ENCODE results near the gene HLA-DPA1. TPM values are rescaled to one million over a fixed set of nuclear protein-coding genes. Genes with fewer than 3 reads are reported as not detected.

HLA-DPA1 gene
- polyA plus RNA-seq, 6 donors from 2014 or later, result 2,534 to 3,526 (median 2,823) TPM

DNA sequence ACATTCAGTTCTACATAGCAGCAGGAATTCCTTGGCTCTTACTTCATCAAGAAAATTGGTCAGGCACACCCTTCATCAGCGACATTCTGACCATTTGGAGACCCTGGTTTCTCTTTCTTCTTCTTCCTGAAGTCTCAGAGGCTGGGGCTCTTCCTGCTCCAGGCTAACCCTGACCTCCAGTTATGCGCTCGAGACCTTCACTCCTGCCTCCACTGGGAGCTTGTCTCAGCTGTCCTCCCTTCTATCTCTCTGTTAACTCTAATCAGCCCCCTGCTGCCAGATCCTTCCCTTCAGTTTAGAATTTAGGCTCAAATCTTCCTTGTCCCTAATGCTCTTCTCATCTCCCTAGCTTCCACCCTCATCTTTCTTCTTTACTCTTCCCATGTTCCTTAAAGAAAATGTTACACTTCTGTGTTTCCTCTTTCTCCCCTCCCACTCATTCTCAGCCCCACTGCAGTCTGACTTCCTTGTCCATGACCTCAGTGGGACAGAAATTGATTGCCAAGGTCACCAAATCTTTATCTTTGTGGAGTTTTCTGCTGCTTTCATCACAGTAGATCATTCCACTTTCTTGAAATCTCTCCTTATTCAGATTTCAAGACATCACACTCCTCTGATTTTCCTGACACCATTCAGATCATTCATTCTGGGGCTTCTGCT lies 55.6 kb downstream of the HLA-DPA1 start:
- DNase-seq (peak; percentile 36), ATAC-seq (ENCODE audit: low read depth in 2 of 2) (no peak)
- Mint-ChIP-seq H3K36me3 (no peaks in the 10 kb centered on the region), H3K27ac (peak overlapping the region; percentile 97 to 100 (median 100)), H3K4me3 (peak overlapping the region; percentile 36 to 78 (median 61)), H3K4me1 (peaks cover 59 to 79% (median 78%) of the 10 kb centered on the region in 3 donors), H3K27me3 (no peaks in the 10 kb centered on the region), H3K9me3 (no peaks in the 10 kb centered on the region)

DNA sequence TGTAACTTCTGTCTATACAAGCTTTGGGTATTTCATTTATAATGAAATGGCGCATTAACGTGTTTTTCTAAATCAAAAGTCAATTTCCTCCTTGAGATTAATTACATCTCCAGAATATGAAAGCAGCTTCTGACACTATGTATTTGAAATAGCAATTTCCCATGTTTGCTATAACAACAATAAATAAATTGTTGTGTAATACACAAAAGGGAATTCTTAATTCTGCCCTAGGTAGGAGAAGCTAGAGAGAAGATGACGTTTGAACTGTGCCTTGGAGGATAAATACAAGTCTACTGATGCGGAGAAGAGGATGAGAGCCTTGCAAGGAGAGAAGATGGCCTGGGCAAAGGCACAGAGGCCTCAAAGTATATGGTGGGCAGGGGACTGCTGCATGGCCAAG lies 56.4 kb downstream of the HLA-DPA1 start:
- H3K4me1 Mint-ChIP-seq, result peaks cover 59 to 72% (median 70%) of the 10 kb centered on the region in 3 donors
- ATAC-seq (ENCODE audit: low read depth in 2 of 2) (no peak), DNase-seq (no peak)
- H3K9me3 Mint-ChIP-seq, result no peaks in the 10 kb centered on the region
- H3K27ac Mint-ChIP-seq, result peak overlapping the region; percentile 97 to 100 (median 100)
- H3K36me3 Mint-ChIP-seq, result no peaks in the 10 kb centered on the region
- peak overlapping the region in 4 of 8 donors; percentile 0 to 78 (median 66) for H3K4me3 Mint-ChIP-seq
- H3K27me3 Mint-ChIP-seq, result no peaks in the 10 kb centered on the region

DNA sequence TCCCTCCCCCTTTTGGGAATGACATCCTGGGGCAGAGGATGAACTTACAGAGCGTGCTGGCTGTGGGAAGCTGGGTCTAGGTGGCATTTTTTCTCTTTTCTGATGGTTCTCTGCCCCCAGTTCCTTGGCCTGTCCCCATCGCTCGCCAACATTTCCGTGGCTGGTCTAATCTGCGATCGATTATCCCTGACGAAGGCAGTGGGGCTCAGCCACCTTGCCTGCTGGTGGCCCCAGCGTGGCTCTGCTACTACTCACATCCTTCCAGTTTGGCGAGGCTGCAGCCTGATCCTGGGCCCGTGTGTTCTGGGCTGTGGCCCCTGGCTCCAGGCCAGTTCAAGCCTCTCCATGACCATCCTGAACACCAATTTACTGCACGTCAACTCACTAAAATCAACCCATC lies 57.7 kb downstream of the HLA-DPA1 start:
- Mint-ChIP-seq H3K4me1 (peaks cover 65 to 71% (median 69%) of the 10 kb centered on the region in 3 donors), H3K27ac (peak overlapping the region; percentile 97 to 100 (median 100)), H3K4me3 (peak overlapping the region in 4 of 8 donors; percentile 16 to 66 (median 40)), H3K9me3 (no peaks in the 10 kb centered on the region), H3K27me3 (no peaks in the 10 kb centered on the region), H3K36me3 (no peaks in the 10 kb centered on the region)
- DNase-seq (no peak), ATAC-seq (ENCODE audit: low read depth in 2 of 2) (no peak)

DNA sequence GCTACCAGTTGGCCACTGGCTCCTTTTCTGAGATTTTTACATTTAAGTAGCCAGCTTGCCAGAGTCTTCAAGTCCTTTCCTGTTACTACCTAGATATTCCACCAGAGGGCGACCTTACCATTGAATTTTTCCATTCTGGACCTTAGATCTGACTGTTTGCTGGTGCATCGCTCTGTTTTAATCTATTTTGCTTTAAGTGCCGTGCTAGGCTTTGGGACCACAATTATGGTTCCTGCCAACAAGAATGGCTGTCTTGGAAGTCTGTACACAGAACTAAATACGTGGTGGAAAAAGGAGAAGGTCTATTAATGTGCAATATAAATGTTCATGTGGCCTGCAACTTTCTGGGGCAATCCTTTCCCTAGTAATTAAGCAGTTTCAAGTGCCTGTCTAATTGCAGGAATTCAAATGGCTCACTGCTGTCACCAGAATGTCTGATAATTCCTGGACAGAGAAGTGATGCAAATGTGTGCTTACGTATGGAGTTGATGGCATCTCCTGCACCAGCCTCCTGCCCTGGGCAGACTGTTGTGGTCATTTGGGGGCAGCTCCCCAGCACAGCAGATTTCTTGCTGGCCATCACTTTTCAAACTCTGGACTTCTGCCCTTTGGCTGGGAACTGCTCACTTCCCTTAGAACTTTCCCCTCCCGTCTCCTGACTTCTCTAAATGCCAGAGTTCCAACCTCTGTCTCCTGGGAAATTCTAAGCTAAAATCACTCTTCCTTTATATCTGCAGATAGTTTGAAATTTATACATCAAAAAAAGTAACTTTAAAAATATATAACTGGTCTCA lies 58.4 kb downstream of the HLA-DPA1 start:
- Mint-ChIP-seq H3K4me3 (peak overlapping the region; percentile 29 to 87 (median 61)), H3K36me3 (no peaks in the 10 kb centered on the region), H3K4me1 (peaks cover 57 to 71% (median 61%) of the 10 kb centered on the region in 3 donors), H3K9me3 (no peaks in the 10 kb centered on the region), H3K27me3 (no peaks in the 10 kb centered on the region), H3K27ac (peak overlapping the region; percentile 92 to 100 (median 98))
- ATAC-seq (ENCODE audit: low read depth in 2 of 2) (peak; percentile 17 to 24), DNase-seq (peak; percentile 84)

Other genes with a start within 250 kb of the HLA-DPA1 start
- 10 to 100 TPM; 18.2 to 33.0 (median 25.4) TPM for gene TAP2, start 234.9 kb downstream of the HLA-DPA1 start, polyA plus RNA-seq (ENCODE audit: low read depth in 6 of 6)
- gene PSMB8, start 229.6 kb downstream of the HLA-DPA1 start, polyA plus RNA-seq (ENCODE audit: low read depth in 6 of 6), result 100 to 1,000 TPM; 297 to 462 (median 380) TPM
- gene TAP1, start 219.9 kb downstream of the HLA-DPA1 start, polyA plus RNA-seq (ENCODE audit: low read depth in 6 of 6), result 100 to 1,000 TPM; 106 to 215 (median 145) TPM
- gene PSMB9, start 219.5 kb downstream of the HLA-DPA1 start, polyA plus RNA-seq (ENCODE audit: low read depth in 6 of 6), result 100 to 1,000 TPM; 347 to 677 (median 445) TPM
- 1,000 to 10,000 TPM; 1,171 to 1,354 (median 1,198) TPM for gene HLA-DMB, start 132.6 kb downstream of the HLA-DPA1 start, polyA plus RNA-seq (ENCODE audit: low read depth in 6 of 6)
- 1,000 to 10,000 TPM; 1,101 to 1,557 (median 1,371) TPM for gene HLA-DMA, start 120.6 kb downstream of the HLA-DPA1 start, polyA plus RNA-seq (ENCODE audit: low read depth in 6 of 6)
- 100 to 1,000 TPM in 1 of 6 donors, 10 to 100 TPM in 5; 26.9 to 148 (median 48.5) TPM for gene BRD2, start 105.1 kb downstream of the HLA-DPA1 start, polyA plus RNA-seq (ENCODE audit: low read depth in 6 of 6)
- 100 to 1,000 TPM; 219 to 598 (median 388) TPM for gene HLA-DOA, start 64.1 kb downstream of the HLA-DPA1 start, polyA plus RNA-seq (ENCODE audit: low read depth in 6 of 6)
- 1,000 to 10,000 TPM; 1,951 to 3,267 (median 2,600) TPM for gene HLA-DPB1, start 2.3 kb upstream of the HLA-DPA1 start, polyA plus RNA-seq (ENCODE audit: low read depth in 6 of 6)
- under 1 TPM in 2 of 6 donors, not detected in 4; 0.09 to 0.30 TPM for gene COL11A2, start 118.8 kb upstream of the HLA-DPA1 start, polyA plus RNA-seq (ENCODE audit: low read depth in 6 of 6)
- 10 to 100 TPM in 1 of 6 donors, 1 to 10 TPM in 5; 2.2 to 10.8 (median 7.4) TPM for gene RXRB, start 127.0 kb upstream of the HLA-DPA1 start, polyA plus RNA-seq (ENCODE audit: low read depth in 6 of 6)
- 10 to 100 TPM; 15.6 to 26.0 (median 17.6) TPM for gene SLC39A7, start 127.2 kb upstream of the HLA-DPA1 start, polyA plus RNA-seq (ENCODE audit: low read depth in 6 of 6)
- gene HSD17B8, start 131.0 kb upstream of the HLA-DPA1 start, polyA plus RNA-seq (ENCODE audit: low read depth in 6 of 6), result 10 to 100 TPM; 13.8 to 24.1 (median 21.6) TPM
- gene RING1, start 134.9 kb upstream of the HLA-DPA1 start, polyA plus RNA-seq (ENCODE audit: low read depth in 6 of 6), result 10 to 100 TPM in 1 of 6 donors, 1 to 10 TPM in 5; 2.8 to 12.1 (median 7.4) TPM
- 10 to 100 TPM in 5 of 6 donors, 1 to 10 TPM in 1; 5.3 to 18.9 (median 14.4) TPM for gene VPS52, start 198.2 kb upstream of the HLA-DPA1 start, polyA plus RNA-seq (ENCODE audit: low read depth in 6 of 6)
- gene RPS18, start 198.4 kb upstream of the HLA-DPA1 start, polyA plus RNA-seq (ENCODE audit: low read depth in 6 of 6), result over 10,000 TPM in 1 of 6 donors, 1,000 to 10,000 TPM in 5; 6,561 to 10,092 (median 8,290) TPM
- 10 to 100 TPM; 18.3 to 31.6 (median 22.2) TPM for gene B3GALT4, start 203.5 kb upstream of the HLA-DPA1 start, polyA plus RNA-seq (ENCODE audit: low read depth in 6 of 6)
- gene WDR46, start 215.6 kb upstream of the HLA-DPA1 start, polyA plus RNA-seq (ENCODE audit: low read depth in 6 of 6), result 10 to 100 TPM; 50.5 to 78.0 (median 59.3) TPM
- 10 to 100 TPM; 29.4 to 47.8 (median 41.3) TPM for gene PFDN6, start 216.0 kb upstream of the HLA-DPA1 start, polyA plus RNA-seq (ENCODE audit: low read depth in 6 of 6)
- gene RGL2, start 225.3 kb upstream of the HLA-DPA1 start, polyA plus RNA-seq (ENCODE audit: low read depth in 6 of 6), result 10 to 100 TPM; 15.5 to 39.0 (median 17.2) TPM
- gene TAPBP, start 240.4 kb upstream of the HLA-DPA1 start, polyA plus RNA-seq (ENCODE audit: low read depth in 6 of 6), result 100 to 1,000 TPM; 450 to 564 (median 508) TPM
- 10 to 100 TPM; 19.2 to 29.9 (median 23.8) TPM for gene ZBTB22, start 244.1 kb upstream of the HLA-DPA1 start, polyA plus RNA-seq (ENCODE audit: low read depth in 6 of 6)
- gene DAXX, start 249.3 kb upstream of the HLA-DPA1 start, polyA plus RNA-seq (ENCODE audit: low read depth in 6 of 6), result 100 to 1,000 TPM in 3 of 6 donors, 10 to 100 TPM in 3; 61.4 to 140 (median 102) TPM